HG03439 (cell line): ENCODE data around the gene TGFA.

Experiments used
- ATAC-seq: cut with Tn5 transposase; IDR thresholded peaks from one replicate; pipeline ENCODE4 v1.9.1; 2021; ENCODE audit warnings: mild to moderate bottlenecking, moderate library complexity; ENCODE audit not compliant: unreplicated experiment

TGFA gene

DNA sequence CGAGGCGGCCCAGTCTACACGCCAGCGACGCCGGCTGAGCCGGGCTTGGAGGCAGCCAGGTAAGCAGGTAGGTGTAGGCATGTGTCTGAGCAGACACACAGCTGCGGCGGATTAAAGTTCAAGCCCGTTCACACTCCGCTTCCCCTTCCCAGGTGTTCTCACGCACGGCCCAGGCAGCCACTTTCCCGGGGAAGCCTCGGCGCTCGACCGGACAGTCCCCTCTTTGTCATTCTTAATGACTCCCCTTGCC, 367 bp downstream of the TGFA start:
- peak; percentile 28 for ATAC-seq

DNA sequence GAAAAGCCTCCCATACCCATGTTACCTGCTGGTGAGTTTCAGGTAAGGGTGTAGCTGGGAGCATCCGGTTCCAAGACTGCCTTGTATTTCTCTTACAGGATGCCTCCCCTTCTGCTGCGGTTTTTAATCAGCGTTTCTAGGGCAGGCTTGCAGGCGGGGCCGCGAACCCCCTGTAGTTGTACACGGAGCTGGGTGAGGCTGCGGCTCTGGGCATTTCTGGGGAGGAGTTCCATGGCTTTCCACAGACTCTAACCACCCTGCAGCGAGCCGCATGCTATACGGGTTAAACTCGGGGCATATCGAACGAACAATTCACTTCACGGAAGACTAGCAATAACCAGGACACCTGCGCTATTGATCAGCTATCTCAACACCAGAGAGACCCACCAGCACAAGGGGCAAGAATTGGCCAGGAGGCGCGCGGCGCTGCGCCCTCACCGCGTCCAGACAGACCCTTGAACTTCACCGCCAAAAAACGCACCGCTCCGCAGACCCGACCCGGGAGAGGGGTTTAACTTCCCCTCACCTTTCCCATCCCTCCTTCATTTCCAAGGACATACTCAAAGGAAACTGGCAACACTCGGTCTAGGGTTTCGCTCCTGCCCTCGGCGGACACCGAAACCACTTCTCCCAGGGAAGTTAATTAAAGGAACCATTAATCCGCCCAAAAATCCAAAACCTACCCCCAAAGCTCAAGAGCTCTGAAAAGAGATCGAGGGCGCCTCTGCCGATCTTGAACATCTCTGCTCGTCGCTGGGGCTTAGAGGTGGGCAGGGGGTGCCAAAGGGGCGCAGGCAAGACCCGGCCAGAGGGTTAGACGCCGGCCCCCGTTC, 909 bp downstream of the TGFA start:
- ATAC-seq = no peak

DNA sequence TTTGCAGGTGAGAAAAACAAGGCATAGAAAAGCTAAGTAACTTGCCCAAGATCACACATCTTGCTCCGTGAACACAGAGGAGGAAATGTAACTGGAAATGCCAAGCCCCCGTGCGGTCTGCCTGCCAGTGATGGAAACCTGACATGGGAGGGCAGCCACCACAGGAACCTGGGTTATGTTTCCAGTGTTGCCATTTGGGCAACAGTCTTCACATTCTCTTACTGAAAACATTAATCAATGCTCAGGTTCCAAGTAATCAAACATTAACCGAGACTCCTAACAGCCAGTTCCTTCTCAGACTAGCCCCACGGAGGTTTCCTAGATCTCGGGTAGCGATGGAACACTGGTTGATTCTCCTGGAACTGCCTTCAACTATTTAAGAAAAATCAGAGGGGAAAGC, 2.5 kb downstream of the TGFA start:
- ATAC-seq = no peak

DNA sequence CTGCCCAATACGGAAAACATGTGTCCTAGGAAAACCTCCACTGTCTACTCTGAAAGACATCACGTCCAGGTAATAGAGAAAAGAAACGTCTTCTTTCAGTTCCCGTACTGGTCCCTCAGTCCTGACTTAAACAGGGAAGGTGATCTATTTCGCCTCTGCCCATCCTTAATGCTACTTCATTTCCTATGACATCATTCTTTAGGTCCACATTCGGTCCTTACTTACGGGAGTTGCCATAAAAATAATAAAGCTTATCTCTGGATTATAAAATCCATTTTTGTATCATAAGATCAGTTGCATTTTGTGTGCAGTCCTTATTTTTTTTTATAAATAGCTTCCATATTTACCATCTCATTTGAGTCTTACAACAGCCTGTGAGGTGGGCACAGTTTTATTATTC, 3.7 kb downstream of the TGFA start:
- no peak for ATAC-seq

DNA sequence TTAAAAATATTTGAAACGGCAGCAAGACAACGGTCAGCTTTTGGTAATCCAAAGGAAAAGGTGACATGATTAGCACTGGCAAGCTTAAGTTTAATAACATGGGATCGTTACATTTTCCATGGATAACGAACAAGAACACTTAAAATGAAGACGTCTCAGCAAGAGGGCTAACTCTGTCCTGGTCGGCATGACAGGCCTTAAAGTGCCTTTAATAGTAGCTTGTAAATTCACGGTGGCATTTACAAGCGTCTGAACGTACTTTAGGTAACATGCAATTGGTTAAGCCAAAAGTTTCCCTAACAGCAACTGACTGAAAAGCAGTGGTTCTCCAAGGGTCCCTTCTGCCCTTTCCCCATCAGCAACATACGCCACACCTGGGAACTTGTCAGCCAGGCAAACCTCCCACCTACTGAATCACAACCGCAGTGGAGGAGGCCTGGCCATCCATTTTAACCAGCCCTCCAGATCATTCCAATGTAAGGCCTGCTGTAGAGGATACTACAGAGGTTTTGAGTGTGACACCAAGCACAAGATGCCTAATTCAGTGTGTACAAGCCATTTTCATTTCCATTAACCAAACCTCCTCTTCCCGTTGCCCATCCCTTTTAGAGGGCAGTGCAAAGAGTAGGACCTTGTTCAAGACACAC, 4.4 kb downstream of the TGFA start:
- ATAC-seq = no peak

DNA sequence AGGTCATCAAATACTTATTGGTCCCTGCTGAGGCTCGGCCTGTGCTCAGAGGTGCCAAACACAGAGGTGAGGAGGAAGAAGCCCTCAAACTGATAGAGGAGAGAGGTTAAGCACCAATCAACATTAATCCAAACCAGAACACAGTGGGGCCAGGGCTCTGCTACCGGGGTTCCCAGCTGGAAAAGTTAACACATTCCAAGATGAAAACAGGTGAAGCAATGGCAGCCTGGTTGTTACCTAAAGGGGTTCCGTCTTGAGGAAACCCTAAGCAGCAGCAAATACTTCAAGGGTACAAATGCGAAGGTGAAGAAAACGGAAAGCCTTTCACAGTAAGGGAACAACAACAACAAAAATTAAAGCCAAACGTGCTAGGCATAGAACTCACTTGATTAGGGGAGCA, 5.4 kb downstream of the TGFA start:
- ATAC-seq = no peak

DNA sequence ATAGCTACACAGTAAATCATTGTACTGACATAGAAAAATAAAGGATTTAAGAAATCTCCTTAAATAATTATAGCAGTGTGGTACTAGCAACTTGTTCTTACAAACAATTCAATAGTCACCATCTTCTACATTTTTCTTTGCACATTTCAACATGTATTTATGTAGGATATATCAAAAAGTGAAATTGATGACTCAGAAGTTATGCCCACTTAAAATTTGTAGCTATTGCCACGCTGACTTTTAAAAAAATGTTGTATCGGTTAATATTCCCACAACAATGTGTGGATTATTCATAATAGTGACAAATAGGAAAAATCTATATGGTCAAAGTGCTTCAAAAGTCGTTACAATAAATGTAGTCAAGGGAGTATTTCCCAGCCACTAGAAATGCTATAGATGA, 6.7 kb downstream of the TGFA start:
- no peak for ATAC-seq

DNA sequence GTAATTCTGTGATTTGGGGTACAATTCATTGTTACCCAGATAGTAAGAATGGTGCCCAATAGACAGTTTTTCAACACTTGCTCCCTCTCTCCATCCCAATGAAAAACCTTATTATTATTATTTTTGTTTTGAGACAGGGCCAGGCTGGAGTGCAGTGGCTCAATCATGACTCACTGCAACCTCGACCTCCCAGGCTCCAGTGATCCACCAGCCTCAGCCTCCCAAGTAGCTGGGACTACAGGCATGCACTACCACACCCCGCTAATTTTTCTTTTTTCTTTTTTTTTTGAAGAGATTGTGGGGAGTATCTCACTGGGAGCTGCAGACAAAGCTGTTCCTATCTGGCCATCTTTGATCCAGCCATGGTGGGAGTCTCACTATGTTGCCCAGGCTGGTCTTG, 7.2 kb downstream of the TGFA start:
- ATAC-seq = no peak

DNA sequence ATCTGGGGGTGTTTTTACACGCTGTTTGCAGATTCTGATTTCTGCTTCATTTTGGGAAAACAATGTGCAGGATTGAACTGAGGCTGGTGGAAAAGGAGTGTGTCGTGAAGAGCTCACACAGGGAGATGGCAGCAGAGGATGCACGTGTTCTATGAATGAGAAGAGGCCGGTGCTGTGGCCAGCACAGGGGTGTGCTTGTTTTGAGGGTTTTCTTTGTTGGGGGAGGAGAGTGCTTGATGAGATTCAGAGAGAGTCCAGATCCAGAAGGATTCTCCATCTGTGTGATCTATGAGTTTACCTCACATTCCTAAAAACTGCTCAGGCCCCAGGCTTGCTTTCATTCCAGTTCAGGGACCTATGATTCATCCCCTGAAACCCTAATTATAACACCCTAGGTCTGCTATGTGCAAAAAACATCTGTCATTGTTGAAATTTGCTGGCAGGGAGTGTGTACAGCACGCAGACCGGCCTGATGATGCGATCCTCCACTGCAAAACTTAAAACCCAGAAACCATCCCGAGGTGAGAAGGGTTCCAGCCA, 12.1 kb downstream of the TGFA start:
- no peak for ATAC-seq

DNA sequence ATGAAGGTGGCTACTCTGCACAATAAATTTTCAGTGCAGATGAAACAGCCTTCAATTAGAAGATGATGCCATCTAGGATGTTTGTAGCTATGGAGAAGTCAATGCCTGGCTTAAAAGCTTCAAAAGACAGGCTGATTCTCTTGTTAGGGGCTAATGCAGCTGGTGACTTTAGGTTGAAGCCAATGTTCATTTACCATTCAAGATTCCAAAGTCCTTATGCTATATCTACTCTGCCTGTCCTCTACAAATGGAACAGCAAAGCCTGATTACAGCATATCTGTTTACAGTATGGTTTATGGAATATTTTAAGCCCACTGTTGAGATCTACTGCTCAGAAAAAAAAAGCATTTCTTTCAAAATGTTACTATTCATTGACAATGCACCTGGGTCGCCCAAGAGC, 15.8 kb downstream of the TGFA start:
- ATAC-seq = no peak

DNA sequence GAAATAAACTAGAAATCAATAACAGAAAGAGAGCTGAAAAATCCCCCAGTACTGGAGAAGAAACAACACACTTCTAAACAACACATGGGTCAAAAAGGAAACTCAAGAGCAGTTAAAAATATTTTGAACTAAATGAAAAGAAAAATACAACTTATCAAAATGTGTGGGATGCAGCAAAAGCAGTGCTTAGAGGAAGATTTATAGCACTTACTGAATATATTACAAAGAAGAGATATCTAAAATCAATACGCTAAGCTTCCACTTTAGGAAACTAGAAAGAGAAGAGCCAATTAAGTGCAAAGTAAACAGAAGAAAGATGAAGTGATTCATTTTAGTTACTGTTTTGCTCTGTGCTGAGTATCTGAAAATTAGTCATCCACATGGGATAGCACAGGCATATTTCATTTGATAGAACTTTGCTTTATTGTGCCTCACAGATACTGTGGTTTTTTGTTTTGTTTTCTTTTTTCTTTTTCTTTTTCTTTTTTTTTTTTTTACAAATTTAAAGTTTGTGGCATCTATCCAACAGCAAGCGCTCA, 17.0 kb downstream of the TGFA start:
- ATAC-seq = no peak

DNA sequence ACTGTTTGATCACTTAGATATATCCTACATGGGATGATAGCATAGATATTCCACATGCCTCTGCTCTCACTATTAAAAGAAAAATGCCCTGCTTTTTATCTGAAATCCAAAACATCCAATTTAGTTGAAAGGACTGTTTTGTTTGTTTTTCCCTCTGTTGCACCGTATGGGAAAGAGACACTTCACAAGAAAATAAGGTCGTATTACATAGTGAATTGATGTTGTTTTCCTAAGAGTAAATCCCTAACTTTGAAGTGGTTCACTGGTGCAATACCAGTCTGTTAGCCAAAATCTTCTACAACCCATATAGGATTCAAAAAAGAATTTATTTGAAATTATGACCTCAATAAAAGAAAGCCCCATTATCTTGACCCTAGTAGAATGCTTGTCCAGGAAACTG, 18.1 kb downstream of the TGFA start:
- no peak for ATAC-seq

DNA sequence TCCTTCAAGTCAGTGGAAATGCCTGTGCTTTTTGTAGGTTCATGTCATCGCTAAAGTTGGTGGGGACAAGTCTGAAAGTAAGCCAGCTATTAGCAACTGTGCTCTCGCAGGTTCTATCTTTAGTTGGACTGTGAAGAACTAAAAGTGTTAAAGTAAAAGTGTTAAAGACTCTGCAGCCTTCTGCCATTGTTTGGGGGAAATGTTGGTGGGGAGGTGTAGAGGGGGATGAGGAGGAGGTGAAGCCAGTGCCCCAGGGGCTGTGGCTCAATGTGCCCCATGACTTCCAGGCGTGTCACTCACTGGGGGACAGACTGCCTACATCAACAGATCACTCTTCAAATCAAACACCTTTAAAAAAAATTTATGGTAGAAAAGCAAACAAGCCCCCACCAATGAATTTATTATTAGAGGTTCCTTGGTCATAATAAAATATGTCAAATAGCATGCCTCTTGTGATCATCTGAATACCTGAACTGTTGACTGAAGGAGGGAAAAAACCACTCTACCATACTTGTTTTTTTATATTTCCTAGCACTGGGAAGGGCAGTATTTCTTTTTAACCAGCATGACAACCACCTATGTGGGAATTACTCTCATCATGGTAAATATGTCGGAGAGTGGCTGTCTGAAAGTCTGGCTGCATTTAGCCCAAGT, 19.3 kb downstream of the TGFA start:
- ATAC-seq = no peak

DNA sequence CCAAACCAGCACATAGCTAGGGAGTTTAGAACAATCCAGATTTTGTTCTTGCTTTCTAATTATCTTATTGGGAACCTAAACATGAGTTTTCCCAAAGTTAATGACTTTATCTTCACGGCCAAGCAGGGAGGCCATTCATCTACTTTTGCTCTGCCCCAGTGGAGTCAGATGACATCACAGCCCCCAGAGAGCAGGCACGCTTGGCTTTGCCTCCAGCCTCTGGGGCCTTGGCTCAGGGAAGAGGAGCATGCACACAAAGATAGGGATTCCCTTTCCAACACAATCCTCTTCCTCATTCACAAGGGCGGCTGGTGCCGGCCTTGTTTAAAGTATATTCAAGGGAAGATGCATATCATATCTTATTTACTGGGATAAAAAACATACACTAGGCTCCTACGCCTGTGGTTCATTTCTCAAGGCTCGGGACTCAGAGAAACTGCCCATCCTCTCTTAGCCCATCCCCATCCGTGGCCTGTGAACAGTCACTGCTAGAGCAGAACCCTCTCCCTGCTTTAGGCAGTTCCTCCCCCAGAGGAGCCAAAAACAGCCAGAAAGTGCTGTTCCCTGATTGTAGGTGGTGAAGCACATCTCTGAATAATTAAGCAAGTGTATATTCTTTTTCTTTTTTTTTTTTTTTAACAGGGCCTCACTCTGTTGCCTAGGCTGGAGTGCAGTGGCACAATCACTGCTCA, 21.2 kb downstream of the TGFA start:
- ATAC-seq = no peak

DNA sequence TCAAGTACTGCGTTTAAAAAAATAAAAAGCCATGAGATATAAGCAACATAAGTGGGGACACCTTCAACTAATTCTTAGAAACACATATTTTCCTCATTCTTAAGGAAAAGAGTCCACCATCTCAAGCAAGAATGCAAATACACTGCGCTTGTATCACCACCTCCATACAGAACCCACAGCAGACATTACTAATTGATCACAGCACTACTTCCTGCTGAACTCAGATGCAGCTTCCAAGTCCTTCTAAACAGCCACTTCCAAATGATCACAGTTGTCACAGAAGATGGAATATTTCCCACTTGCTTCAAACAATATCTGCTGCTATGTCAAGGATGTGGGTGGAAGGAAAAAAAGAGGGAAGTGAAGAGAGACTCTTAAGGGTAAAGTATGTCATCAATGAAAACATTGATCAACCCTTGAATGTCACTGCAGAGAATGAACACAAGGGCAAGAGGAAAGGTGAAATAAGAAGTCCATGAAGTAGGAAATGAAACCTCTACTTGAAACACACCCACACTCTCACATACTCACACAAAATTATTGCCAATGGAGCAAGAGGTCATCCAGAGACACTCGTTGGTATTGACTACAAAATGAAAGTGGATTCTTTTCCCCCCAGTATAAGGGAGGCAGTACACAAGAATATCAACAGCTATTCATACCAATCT, 22.1 kb downstream of the TGFA start:
- no peak for ATAC-seq

DNA sequence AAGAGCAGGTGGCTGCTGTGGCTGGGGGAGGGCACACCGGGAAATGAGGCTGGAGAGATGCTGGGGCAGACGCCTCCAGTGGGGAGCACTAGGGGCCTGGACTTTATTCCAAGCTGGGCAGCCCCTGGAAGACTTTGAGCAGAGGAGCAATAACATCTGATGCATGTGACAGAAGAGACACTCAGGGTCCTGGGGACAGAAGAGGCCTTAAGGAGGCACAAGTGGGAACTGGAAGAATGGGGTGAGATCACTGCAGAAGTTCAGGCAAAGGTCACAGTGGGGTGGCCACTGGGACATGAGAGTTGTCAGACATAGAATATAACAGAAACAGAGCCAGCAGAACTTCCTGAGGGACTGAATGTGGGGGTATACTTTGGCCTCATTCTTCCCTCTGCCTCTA, 24.0 kb downstream of the TGFA start:
- no peak for ATAC-seq

DNA sequence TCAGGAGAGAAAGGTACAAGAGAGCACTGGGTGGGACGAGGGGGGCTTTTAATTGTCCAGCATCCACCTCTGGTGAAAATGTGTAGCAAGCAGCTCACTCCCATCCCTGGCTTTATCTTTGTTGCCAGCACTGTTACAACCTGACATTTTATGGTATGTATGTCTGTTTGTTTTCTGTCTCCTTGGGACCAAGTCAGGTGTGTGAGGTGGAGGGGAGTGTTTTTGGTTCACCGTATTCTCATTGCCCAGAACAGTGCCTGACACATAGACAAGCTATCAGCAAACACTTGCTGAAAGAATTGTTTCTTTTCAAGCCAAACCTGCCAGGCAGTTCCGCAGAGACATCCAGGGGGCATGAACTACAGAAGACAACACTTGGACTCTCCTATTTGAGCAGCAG, 24.7 kb downstream of the TGFA start:
- ATAC-seq = no peak

DNA sequence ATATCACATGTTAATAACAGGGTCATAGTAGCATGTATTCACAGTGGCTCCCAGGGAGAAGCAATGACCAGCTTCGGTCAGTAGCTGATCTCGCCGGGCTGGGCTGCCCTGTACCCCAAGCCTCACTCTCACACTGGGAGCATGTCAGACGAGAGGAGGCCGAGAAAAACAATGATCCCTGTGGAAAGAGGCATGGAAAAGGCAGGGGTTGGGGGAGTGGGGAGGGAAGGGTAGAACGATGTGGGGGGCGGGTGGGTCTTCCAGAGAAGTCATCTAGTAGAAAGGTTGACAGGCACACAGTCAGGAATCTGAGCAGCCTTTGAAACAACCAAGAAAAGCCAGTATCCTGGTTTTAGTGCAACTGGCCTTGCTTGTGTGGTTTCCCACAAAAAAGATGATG, 25.4 kb downstream of the TGFA start:
- ATAC-seq = no peak

DNA sequence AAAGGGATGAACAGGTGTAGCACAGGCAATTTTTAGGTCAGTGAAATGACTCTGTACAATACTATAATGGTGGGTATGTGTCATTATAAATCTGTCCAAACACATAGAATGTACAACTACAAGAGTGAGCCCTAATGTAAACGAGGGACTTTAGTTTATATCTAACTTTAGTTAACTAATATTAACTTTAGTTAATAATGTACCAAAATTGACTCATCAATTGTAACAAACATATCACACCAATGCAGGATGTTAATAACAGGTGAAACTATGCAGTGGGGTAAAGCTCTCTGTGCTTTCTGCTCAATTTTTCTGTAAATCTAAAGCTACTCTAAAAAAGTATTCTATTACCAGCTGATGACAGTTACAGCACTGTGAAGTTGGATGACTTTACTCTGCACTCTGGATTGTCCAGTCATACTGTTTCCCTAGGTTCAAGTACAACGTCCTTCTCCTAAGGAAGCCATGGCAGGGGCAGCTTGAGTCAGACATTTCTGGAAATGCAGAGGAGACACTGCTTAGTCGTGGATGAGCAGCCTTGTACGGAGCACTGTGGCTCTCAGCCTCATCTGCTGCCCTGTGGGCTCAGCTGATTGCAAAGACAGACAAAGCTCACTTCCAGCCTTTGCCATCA, 26.1 kb downstream of the TGFA start:
- no peak for ATAC-seq

DNA sequence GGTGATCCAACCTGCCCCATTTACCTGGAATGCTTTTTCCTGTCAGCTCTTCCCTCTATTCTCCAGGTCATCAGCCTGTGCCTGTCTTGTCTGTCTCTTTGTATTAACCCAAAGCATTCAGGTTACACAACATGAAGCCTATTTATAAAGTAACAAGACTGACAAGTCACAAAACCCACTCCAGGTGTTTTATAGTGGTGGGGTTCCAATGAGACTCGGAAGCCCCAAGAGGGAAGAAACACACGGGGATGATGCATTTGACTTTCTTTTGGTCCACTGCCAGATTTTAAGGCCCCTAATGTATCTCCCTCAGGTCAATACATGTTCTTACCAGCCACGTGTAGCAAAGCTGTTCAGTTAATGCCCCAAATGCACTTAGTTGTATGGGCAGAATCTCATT, 27.5 kb downstream of the TGFA start:
- no peak for ATAC-seq
